Fibroblast of lung (primary cell): ENCODE data around the gene TYRO3. TPM values are rescaled to one million over a fixed set of nuclear protein-coding genes. Genes with fewer than 3 reads are reported as not detected.
"Not testable (repeated sequence)": the region's sequence is repeated elsewhere in the genome, so short reads cannot be mapped to it uniquely, and the experiment has no call there.

Experiments used
- DNase-seq, 2 donors: peaks; one replicate each; pipeline versions ENCODE4 v3.0.0 to v3.0.0-alpha.2; 2010; ENCODE audit warnings: low read depth in 2 of 2
- H2AFZ ChIP-seq: 2 replicates; pipeline ENCODE4 v1.5.1; 2012; ENCODE audit warnings: low read length, control low read depth, inconsistent platforms
- H3K27ac ChIP-seq: 2 replicates; pipeline ENCODE4 v1.5.1; 2011; ENCODE audit warnings: low read length, control low read depth; ENCODE audit not compliant: insufficient read depth
- H3K27me3 ChIP-seq: 2 replicates; pipeline ENCODE4 v1.5.1; 2011; ENCODE audit warnings: mild to moderate bottlenecking, low read length; ENCODE audit not compliant: control insufficient read depth, insufficient read depth
- H3K36me3 ChIP-seq: 2 replicates; pipeline ENCODE4 v1.5.1; 2011; ENCODE audit warnings: low read length; ENCODE audit not compliant: control insufficient read depth, insufficient read depth
- H3K4me1 ChIP-seq: 2 replicates; pipeline ENCODE4 v1.5.1; 2011; ENCODE audit warnings: low read length; ENCODE audit not compliant: control insufficient read depth, insufficient read depth; ENCODE audit errors: extremely low read depth
- H3K4me2 ChIP-seq: 2 replicates; pipeline ENCODE4 v1.5.1; 2011; ENCODE audit warnings: low read length, control low read depth; ENCODE audit not compliant: insufficient read depth; ENCODE audit errors: extremely low read depth
- H3K4me3 ChIP-seq, 4 experiments: fragments of 200-600 bp in 1 of 4; sonication (generic) in 1 of 4; replicated peaks in 1 of 4; 2 replicates each; pipeline ENCODE4 v1.5.1; 2011 to 2016; ENCODE audit warnings: low read length in 4 of 4, low read depth in 3 of 4, mild to moderate bottlenecking in 3 of 4, control low read depth in 2 of 4, inconsistent platforms in 1 of 4, mixed read lengths in 1 of 4; ENCODE audit not compliant: insufficient read depth in 1 of 4; ENCODE audit errors: control extremely low read depth in 1 of 4
- H3K79me2 ChIP-seq: 2 replicates; pipeline ENCODE4 v1.5.1; 2012; ENCODE audit warnings: mild to moderate bottlenecking, low read length, inconsistent platforms; ENCODE audit not compliant: control insufficient read depth, insufficient read depth
- H3K9ac ChIP-seq: 2 replicates; pipeline ENCODE4 v1.5.1; 2011; ENCODE audit warnings: mild to moderate bottlenecking, low read length, control low read depth; ENCODE audit not compliant: insufficient read depth
- H3K9me3 ChIP-seq: 2 replicates; pipeline ENCODE4 v1.5.1; 2012; ENCODE audit warnings: low read depth, low read length; ENCODE audit not compliant: control insufficient read depth, insufficient read depth
- H4K20me1 ChIP-seq: 2 replicates; pipeline ENCODE4 v1.5.1; 2011; ENCODE audit warnings: low read length; ENCODE audit not compliant: control insufficient read depth, insufficient read depth; ENCODE audit errors: extremely low read depth
- CTCF ChIP-seq, 2 donors: IDR thresholded peaks in 1 of 2; conservative IDR thresholded peaks in 1 of 2; 1 replicate in 1 of 2; 2 replicates in 1 of 2; pipeline ENCODE4 v1.5.1; 2011 to 2012; ENCODE audit warnings: low read length in 2 of 2, control low read depth in 1 of 2, inconsistent platforms in 1 of 2, low read depth in 1 of 2, mild to moderate bottlenecking in 1 of 2
- EZH2 ChIP-seq: IDR thresholded peaks from 2 replicates; pipeline ENCODE4 v1.5.1; 2012; ENCODE audit warnings: low read length, control low read depth, mild to moderate bottlenecking; ENCODE audit errors: missing control alignments
- polyA plus RNA-seq, 2 donors: library from polyadenylated mRNA; depleted of rRNA in 1 of 2; stranded (reverse) in 1 of 2; unstranded in 1 of 2; fragments of >200 nt; gene quantifications; 2 replicates each; pipeline ENCODE4 v1.2.1, GENCODE V29; 2011 to 2012; ENCODE audit warnings: missing spikeins in 1 of 2
- total RNA-seq: library from RNA; depleted of rRNA; stranded (reverse); fragments of >200 nt; gene quantifications from 2 replicates; pipeline ENCODE4 v1.2.1, GENCODE V29; 2014

TYRO3 gene
- total and polyA plus RNA-seq, 2 donors (not counting 1 experiment from before 2014, with no cell fraction given), result 9.2 to 14.9 TPM

GRCh38 chr15:41568350-41569017, 9.5 kb downstream of the TYRO3 start:
- no peak overlapping the region for H3K27ac ChIP-seq

GRCh38 chr15:41569232-41569631, 10.2 kb downstream of the TYRO3 start:
- H4K20me1 ChIP-seq, H3K79me2 ChIP-seq, H3K27ac ChIP-seq, H3K27me3 ChIP-seq, H3K4me1 ChIP-seq, H3K9ac ChIP-seq, DNase-seq, H3K9me3 ChIP-seq, H3K4me3 ChIP-seq, H3K36me3 ChIP-seq, H2AFZ ChIP-seq, H3K4me2 ChIP-seq: not testable (repeated sequence)

More at GRCh38 chr15:41568350-41569017, 9.5 kb downstream of the TYRO3 start:
- no peak overlapping the region for H3K4me3 ChIP-seq
- peaks cover 3% of the 10 kb centered on the region for H3K36me3 ChIP-seq
- no peak overlapping the region for H2AFZ ChIP-seq
- no peak overlapping the region for H3K9ac ChIP-seq
- no peak overlapping the region for H3K4me2 ChIP-seq
- H3K9me3 ChIP-seq, result no peaks in the 10 kb centered on the region
- no peaks in the 10 kb centered on the region for H3K27me3 ChIP-seq
- DNase-seq, result peak in 1 of 2 donors; percentile 15
- no peaks in the 10 kb centered on the region for H3K79me2 ChIP-seq
- H3K4me1 ChIP-seq, result no peaks in the 10 kb centered on the region
- TF ChIP-seq CTCF (conservative IDR thresholded peaks at IDR 0.05 in 1 of 2, IDR thresholded peaks at IDR 0.05 in 1 of 2; ENCODE audit: low read depth in 1 of 2, low read length in 2 of 2), result no peak
- TF ChIP-seq EZH2, result no peak
- no peaks in the 10 kb centered on the region for H4K20me1 ChIP-seq

- H3K9ac ChIP-seq, result no peak overlapping the region
- H3K4me2 ChIP-seq, result no peak overlapping the region
- H3K27me3 ChIP-seq, result no peaks in the 10 kb centered on the region
- no peaks in the 10 kb centered on the region for H3K79me2 ChIP-seq
- H3K27ac ChIP-seq, result no peak overlapping the region
- H3K4me3 ChIP-seq, result no peak overlapping the region
- peaks cover 6% of the 10 kb centered on the region for H3K36me3 ChIP-seq
- no peaks in the 10 kb centered on the region for H3K4me1 ChIP-seq
- no peaks in the 10 kb centered on the region for H4K20me1 ChIP-seq
- no peak for DNase-seq
- no peak overlapping the region for H2AFZ ChIP-seq
- no peaks in the 10 kb centered on the region for H3K9me3 ChIP-seq
- TF ChIP-seq CTCF (conservative IDR thresholded peaks at IDR 0.05 in 1 of 2, IDR thresholded peaks at IDR 0.05 in 1 of 2; ENCODE audit: low read depth in 1 of 2, low read length in 2 of 2), result no peak
- TF ChIP-seq EZH2, result no peak
These were observed 11.8 kb downstream of the TYRO3 start for GRCh38 chr15:41570764-41571163.
